ENCODE measurements around the gene SPAG4.

- TF ChIP-seq POLR2AphosphoS5 (IDR thresholded peaks at IDR 0.05; ENCODE audit: low read depth, low read length), result no peak
- no peak for TF ChIP-seq TAF1 (IDR thresholded peaks at IDR 0.05; ENCODE audit: low read depth, low read length)
- no peak for TF ChIP-seq POLR2A (IDR thresholded peaks at IDR 0.05; ENCODE audit: low read depth, low read length)
- no peak for TF ChIP-seq SPI1 (IDR thresholded peaks at IDR 0.05; ENCODE audit: low read depth, low read length)
- no peak for TF ChIP-seq PAX5 (IDR thresholded peaks at IDR 0.05; ENCODE audit: insufficient read depth, low read length, severe bottlenecking)
These were observed 8.5 kb upstream of the SPAG4 start for GRCh38 chr20:35607003-35607735.

Data from GM12891 (cell line).